GM12878 (cell line): Measurements from ENCODE around the gene LYL1.

Source experiments
- CEBPZ ChIP-seq: fragments of 150-350 bp; IDR thresholded peaks from 2 replicates; pipeline ENCODE4 v1.6.1; 2016; ENCODE audit warnings: low read depth, low read length
- CTCF ChIP-seq, 3 experiments: IDR thresholded peaks in 2 of 3; conservative IDR thresholded peaks in 1 of 3; 2 replicates each; pipeline ENCODE4 v1.5.1; 2011; ENCODE audit warnings: low read depth in 3 of 3, low read length in 3 of 3, mild to moderate bottlenecking in 3 of 3, control low read depth in 2 of 3, moderate library complexity in 2 of 3, inconsistent platforms in 1 of 3, mixed read lengths in 1 of 3; ENCODE audit not compliant: control insufficient read depth in 2 of 3, insufficient read depth in 1 of 3; ENCODE audit errors: extremely low read depth in 1 of 3
- EP300 ChIP-seq, 2 experiments: fragments of 150-350 bp in 1 of 2; IDR thresholded peaks; 2 replicates each; pipeline ENCODE4 v1.6.1; 2011 to 2012; ENCODE audit warnings: low read depth in 2 of 2, low read length in 2 of 2, borderline replicate concordance in 1 of 2, improper control_type of control experiment in 1 of 2, inconsistent platforms in 1 of 2; ENCODE audit not compliant: control insufficient read depth in 1 of 2
- NFXL1 ChIP-seq: fragments of 450-650 bp; IDR thresholded peaks from 2 replicates; pipeline ENCODE4 v1.6.1; 2017; ENCODE audit warnings: antibody characterized with exemption, mild to moderate bottlenecking, borderline replicate concordance
- RCOR1 ChIP-seq: conservative IDR thresholded peaks from 2 replicates; pipeline ENCODE4 v1.6.1; 2012; ENCODE audit warnings: low read depth, low read length, improper control_type of control experiment
- SREBF2 ChIP-seq: IDR thresholded peaks from 2 replicates; pipeline ENCODE4 v1.6.1; 2012; ENCODE audit warnings: mild to moderate bottlenecking, low read length
- TCF7 ChIP-seq: IDR thresholded peaks from 2 replicates; pipeline ENCODE4 v1.6.1; 2014; ENCODE audit warnings: antibody characterized with exemption, borderline replicate concordance

DNA sequence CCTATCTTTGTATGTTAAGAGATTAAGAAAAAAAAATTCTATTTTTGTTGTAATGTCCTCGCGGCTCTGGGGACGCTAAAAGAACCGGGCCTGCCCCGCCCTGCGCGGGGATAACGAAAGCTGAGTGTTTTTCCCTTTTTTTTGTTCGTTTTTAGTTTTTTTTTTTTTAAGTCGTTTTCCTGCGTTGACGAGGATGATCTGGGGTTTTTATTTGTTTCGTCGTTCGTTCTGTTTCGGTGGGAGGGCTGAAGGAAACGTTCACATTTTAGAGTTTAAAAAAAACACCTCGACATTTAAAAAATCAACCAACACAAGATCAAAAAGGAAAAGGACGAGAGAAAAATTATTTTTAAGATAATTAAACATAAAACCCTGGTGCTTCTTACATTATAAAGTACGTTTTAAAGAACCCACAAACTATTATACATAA is 5.6 kb downstream of the LYL1 start:
- no peak for TF ChIP-seq NFXL1
- TF ChIP-seq SREBF2: no peak
- TF ChIP-seq EP300 (IDR thresholded peaks at IDR 0.05; ENCODE audit: borderline replicate concordance in 1 of 2, control insufficient read depth in 1 of 2, low read depth in 2 of 2, low read length in 2 of 2): no peak
- no peak for TF ChIP-seq TCF7
- no peak for TF ChIP-seq RCOR1
- no peak for TF ChIP-seq CEBPZ
- TF ChIP-seq CTCF (IDR thresholded peaks at IDR 0.05 in 2 of 3, conservative IDR thresholded peaks at IDR 0.05 in 1 of 3; ENCODE audit: control insufficient read depth in 2 of 3, extremely low read depth in 1 of 3, insufficient read depth in 1 of 3, low read depth in 3 of 3, low read length in 3 of 3): no peak
